Sigmoid colon (tissue), 4 donors: Measurements from ENCODE around the gene EPHA7.

Experiments used
- EP300 ChIP-seq, 4 donors: sonication (generic); formaldehyde crosslinking; IDR thresholded peaks; one replicate each; pipeline ENCODE4 v1.6.1; 2017; ENCODE audit warnings: antibody characterized with exemption in 4 of 4
- POLR2A ChIP-seq, 2 donors: fragments of 450-650 bp; IDR thresholded peaks; one replicate each; pipeline ENCODE4 v1.6.1; 2016; ENCODE audit warnings: antibody characterized with exemption in 2 of 2, mild to moderate bottlenecking in 2 of 2, moderate library complexity in 2 of 2
- TF ChIP-seq, protein P1 (sequence below), 4 experiments: fragments of 450-650 bp in 3 of 4; fragments of 200-600 bp in 1 of 4; IDR thresholded peaks; one replicate each; pipeline ENCODE4 v1.5.1; 2016 to 2019; ENCODE audit warnings: antibody characterized with exemption in 4 of 4, mild to moderate bottlenecking in 3 of 4, moderate library complexity in 2 of 4

- TF ChIP-seq, protein P1, sequence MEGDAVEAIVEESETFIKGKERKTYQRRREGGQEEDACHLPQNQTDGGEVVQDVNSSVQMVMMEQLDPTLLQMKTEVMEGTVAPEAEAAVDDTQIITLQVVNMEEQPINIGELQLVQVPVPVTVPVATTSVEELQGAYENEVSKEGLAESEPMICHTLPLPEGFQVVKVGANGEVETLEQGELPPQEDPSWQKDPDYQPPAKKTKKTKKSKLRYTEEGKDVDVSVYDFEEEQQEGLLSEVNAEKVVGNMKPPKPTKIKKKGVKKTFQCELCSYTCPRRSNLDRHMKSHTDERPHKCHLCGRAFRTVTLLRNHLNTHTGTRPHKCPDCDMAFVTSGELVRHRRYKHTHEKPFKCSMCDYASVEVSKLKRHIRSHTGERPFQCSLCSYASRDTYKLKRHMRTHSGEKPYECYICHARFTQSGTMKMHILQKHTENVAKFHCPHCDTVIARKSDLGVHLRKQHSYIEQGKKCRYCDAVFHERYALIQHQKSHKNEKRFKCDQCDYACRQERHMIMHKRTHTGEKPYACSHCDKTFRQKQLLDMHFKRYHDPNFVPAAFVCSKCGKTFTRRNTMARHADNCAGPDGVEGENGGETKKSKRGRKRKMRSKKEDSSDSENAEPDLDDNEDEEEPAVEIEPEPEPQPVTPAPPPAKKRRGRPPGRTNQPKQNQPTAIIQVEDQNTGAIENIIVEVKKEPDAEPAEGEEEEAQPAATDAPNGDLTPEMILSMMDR (IDR thresholded peaks at IDR 0.05): no peak
- TF ChIP-seq EP300 (IDR thresholded peaks at IDR 0.05) (no peak), POLR2A (IDR thresholded peaks at IDR 0.05) (no peak)
Measured at GRCh38 chr6:93365445-93365844, 53.9 kb downstream of the EPHA7 start.
